Measurements from ENCODE around the gene LRFN2. TPM values are rescaled to one million over a fixed set of nuclear protein-coding genes. Genes with fewer than 3 reads are reported as not detected.

LRFN2 gene
- total RNA-seq, 1 experiment from 2014 or later: not detected

DNA sequence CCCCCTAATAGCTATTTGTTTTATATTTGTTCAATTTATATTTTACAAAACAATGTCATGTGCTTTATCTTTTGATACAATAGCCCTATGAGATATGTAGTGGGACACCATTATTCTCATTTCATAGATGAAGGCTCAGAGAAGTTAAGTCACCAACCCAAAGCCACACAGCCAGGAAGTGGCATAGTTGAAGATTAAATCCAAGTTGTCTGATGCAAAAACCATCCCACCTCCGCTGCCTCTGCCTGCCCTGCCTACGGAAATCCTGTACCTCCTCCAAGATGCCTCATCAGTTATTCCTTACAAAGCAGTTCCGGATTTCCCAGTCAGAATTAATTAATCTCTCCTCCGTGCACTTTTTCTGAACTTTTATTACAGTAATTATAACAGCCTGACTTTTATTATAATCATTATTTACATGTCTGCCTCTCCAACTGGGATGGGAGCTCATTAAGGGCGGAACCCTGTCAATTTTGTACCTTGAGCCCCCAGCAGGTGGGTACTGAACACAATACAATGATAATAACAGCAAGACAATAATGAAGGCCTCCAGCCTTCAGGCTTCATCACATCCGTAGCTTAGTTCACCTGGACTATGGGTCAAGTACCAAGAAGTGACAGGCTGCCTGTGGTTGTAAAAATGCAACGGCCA, 54.7 kb downstream of the LRFN2 start:
- H3K4me3 ChIP-seq (ENCODE audit: low read length): no peak overlapping the region
- CTCF ChIA-PET: no interaction called here
- DNase-seq (no peak), ATAC-seq (no peak)
- H3K36me3 ChIP-seq (ENCODE audit: low read depth, low read length): no peaks in the 10 kb centered on the region
- no peaks in the 10 kb centered on the region for H3K79me2 ChIP-seq (ENCODE audit: low read length)
- no peak overlapping the region for H3K27ac ChIP-seq (ENCODE audit: low read length)
- no TSS peak for BruUV-seq (replicated peaks)
- no peaks in the 10 kb centered on the region for H3K9me2 ChIP-seq (replicated peaks; ENCODE audit: low read length)
- no peaks in the 10 kb centered on the region for H4K20me1 ChIP-seq (ENCODE audit: low read length)
- H3K9me3 ChIP-seq (ENCODE audit: low read length): no peaks in the 10 kb centered on the region
- TF ChIP-seq EZH2phosphoT487 (IDR thresholded peaks at IDR 0.05; ENCODE audit: borderline replicate concordance, low read length): no peak
- TF ChIP-seq EZH2 (IDR thresholded peaks at IDR 0.05; ENCODE audit: low read length, unreplicated experiment): no peak
- no peak overlapping the region for H3K9ac ChIP-seq (ENCODE audit: low read length)
- no peaks in the 10 kb centered on the region for H3K4me1 ChIP-seq (ENCODE audit: insufficient read depth, low read length)
- no peak overlapping the region for H2AFZ ChIP-seq (ENCODE audit: low read length)
- intact Hi-C loops (cut with micrococcal nuclease): no loop called here
- no peaks in the 10 kb centered on the region for H3F3A ChIP-seq (ENCODE audit: low read length, unreplicated experiment)
- POLR2A ChIA-PET (ENCODE audit: unreplicated experiment): no interaction called here
- peaks cover 4% of the 10 kb centered on the region; the same call in 1 of the 2 replicates for H3K27me3 ChIP-seq (ENCODE audit: low read length)
- no peak overlapping the region for H3K4me2 ChIP-seq (ENCODE audit: low read length)

DNA sequence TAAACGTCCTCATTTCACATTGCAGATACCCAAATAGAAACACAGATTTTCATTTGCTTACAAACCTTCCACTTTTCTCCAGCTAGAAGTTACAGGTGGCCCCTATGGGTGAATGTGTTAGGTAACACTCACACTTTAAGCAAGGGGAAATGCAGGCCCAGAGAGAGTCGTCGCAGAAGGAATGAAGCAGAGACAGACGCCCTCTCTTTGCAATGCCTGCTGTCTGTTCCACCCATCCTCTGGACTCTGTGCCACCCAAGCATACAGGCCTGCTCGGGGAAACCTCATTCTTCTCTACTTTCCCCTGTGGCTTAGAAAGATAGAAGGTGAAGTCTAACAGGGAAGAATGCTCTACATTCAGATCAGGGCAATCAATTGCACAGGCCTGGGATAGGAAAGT, 57.2 kb downstream of the LRFN2 start:
- no peak for DNase-seq
- POLR2A ChIA-PET (ENCODE audit: unreplicated experiment): no interaction called here
- no peak overlapping the region for H3K27ac ChIP-seq (ENCODE audit: low read length)

DNA sequence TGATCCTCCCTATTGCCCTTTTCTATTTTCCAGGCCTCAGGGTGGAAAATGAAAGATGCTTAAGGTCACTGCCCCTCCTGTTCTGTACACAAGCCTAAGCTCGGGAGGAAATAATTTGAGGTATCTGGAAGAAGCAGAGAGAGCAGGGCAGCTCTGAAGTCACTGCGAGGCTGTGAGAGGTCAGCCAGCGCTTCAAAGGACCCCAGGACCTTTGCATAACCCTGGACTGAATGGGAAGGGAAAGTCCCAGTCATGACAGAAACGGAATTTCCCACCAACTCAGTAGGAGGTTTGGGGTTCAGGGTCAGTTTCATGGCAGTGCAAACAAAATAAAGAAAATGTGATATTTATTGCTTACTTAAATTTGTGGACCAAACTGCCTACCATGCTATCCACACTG, 58.1 kb downstream of the LRFN2 start:
- no peaks in the 10 kb centered on the region for H3K36me3 ChIP-seq (ENCODE audit: low read depth, low read length)
- H3K9me2 ChIP-seq (replicated peaks; ENCODE audit: low read length): no peaks in the 10 kb centered on the region
- H3K4me1 ChIP-seq (ENCODE audit: insufficient read depth, low read length): no peaks in the 10 kb centered on the region
- ChIA-PET POLR2A (ENCODE audit: unreplicated experiment) (no interaction called here), CTCF (no interaction called here)
- no peak overlapping the region for H3K9ac ChIP-seq (ENCODE audit: low read length)
- H4K20me1 ChIP-seq (ENCODE audit: low read length): no peaks in the 10 kb centered on the region
- no peaks in the 10 kb centered on the region for H3F3A ChIP-seq (ENCODE audit: low read length, unreplicated experiment)
- no peak overlapping the region for H3K27ac ChIP-seq (ENCODE audit: low read length)
- DNase-seq (no peak), ATAC-seq (no peak)
- BruUV-seq (replicated peaks): no TSS peak
- no peak overlapping the region for H2AFZ ChIP-seq (ENCODE audit: low read length)
- H3K9me3 ChIP-seq (ENCODE audit: low read length): no peaks in the 10 kb centered on the region
- H3K4me2 ChIP-seq (ENCODE audit: low read length): no peak overlapping the region
- intact Hi-C loops (cut with micrococcal nuclease): no loop called here
- peaks cover 15% of the 10 kb centered on the region; the same call in 1 of the 2 replicates for H3K27me3 ChIP-seq (ENCODE audit: low read length)
- H3K4me3 ChIP-seq (ENCODE audit: low read length): no peak overlapping the region
- TF ChIP-seq EZH2 (IDR thresholded peaks at IDR 0.05; ENCODE audit: low read length, unreplicated experiment) (no peak), EZH2phosphoT487 (IDR thresholded peaks at IDR 0.05; ENCODE audit: borderline replicate concordance, low read length) (no peak)
- TF ChIP-seq, protein P1, sequence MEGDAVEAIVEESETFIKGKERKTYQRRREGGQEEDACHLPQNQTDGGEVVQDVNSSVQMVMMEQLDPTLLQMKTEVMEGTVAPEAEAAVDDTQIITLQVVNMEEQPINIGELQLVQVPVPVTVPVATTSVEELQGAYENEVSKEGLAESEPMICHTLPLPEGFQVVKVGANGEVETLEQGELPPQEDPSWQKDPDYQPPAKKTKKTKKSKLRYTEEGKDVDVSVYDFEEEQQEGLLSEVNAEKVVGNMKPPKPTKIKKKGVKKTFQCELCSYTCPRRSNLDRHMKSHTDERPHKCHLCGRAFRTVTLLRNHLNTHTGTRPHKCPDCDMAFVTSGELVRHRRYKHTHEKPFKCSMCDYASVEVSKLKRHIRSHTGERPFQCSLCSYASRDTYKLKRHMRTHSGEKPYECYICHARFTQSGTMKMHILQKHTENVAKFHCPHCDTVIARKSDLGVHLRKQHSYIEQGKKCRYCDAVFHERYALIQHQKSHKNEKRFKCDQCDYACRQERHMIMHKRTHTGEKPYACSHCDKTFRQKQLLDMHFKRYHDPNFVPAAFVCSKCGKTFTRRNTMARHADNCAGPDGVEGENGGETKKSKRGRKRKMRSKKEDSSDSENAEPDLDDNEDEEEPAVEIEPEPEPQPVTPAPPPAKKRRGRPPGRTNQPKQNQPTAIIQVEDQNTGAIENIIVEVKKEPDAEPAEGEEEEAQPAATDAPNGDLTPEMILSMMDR (conservative IDR thresholded peaks at IDR 0.05; ENCODE audit: low read depth, low read length): no peak
- no peaks in the 10 kb centered on the region for H3K79me2 ChIP-seq (ENCODE audit: low read length)

More for the DNA sequence above, 57.2 kb downstream of the LRFN2 start:
- TF ChIP-seq EZH2 (IDR thresholded peaks at IDR 0.05; ENCODE audit: low read length, unreplicated experiment): no peak
- TF ChIP-seq EZH2phosphoT487 (IDR thresholded peaks at IDR 0.05; ENCODE audit: borderline replicate concordance, low read length): no peak
- TF ChIP-seq, protein P1 (conservative IDR thresholded peaks at IDR 0.05; ENCODE audit: low read depth, low read length): no peak
- no peaks in the 10 kb centered on the region for H3K9me3 ChIP-seq (ENCODE audit: low read length)
- H3K4me1 ChIP-seq (ENCODE audit: insufficient read depth, low read length): no peaks in the 10 kb centered on the region
- H3K9me2 ChIP-seq (replicated peaks; ENCODE audit: low read length): no peaks in the 10 kb centered on the region
- no peaks in the 10 kb centered on the region for H3K36me3 ChIP-seq (ENCODE audit: low read depth, low read length)
- CTCF ChIA-PET: no interaction called here
- H3F3A ChIP-seq (ENCODE audit: low read length, unreplicated experiment): no peaks in the 10 kb centered on the region
- no peak overlapping the region for H3K9ac ChIP-seq (ENCODE audit: low read length)
- ATAC-seq: no peak
- no peak overlapping the region for H2AFZ ChIP-seq (ENCODE audit: low read length)
- no TSS peak for BruUV-seq (replicated peaks)
- no peak overlapping the region for H3K4me2 ChIP-seq (ENCODE audit: low read length)
- intact Hi-C loops (cut with micrococcal nuclease): no loop called here
- no peak overlapping the region for H3K4me3 ChIP-seq (ENCODE audit: low read length)
- H3K27me3 ChIP-seq (ENCODE audit: low read length): peaks cover 13% of the 10 kb centered on the region; the same call in 1 of the 2 replicates
- H3K79me2 ChIP-seq (ENCODE audit: low read length): no peaks in the 10 kb centered on the region
- H4K20me1 ChIP-seq (ENCODE audit: low read length): no peaks in the 10 kb centered on the region
